LNCaP clone FGC (cell line): ENCODE data around the gene GLCE.
A peak's percentile ranks its signal among the peaks of the same experiment; 100 is the strongest.

Experiments
- DNase-seq: peaks from one replicate; pipeline ENCODE4 v3.0.0-alpha.2; 2011; ENCODE audit warnings: low read depth
- H3K4me3 ChIP-seq: 2 replicates; pipeline ENCODE4 v1.5.1; 2011; ENCODE audit warnings: mild to moderate bottlenecking, low read depth, low read length, control low read depth
- TF ChIP-seq, protein P1 (sequence below): IDR thresholded peaks from 2 replicates; pipeline ENCODE4 v1.5.1; 2012; ENCODE audit warnings: mild to moderate bottlenecking; ENCODE audit not compliant: control insufficient read depth, insufficient read depth; ENCODE audit errors: extremely low read depth

Gene GLCE

DNA sequence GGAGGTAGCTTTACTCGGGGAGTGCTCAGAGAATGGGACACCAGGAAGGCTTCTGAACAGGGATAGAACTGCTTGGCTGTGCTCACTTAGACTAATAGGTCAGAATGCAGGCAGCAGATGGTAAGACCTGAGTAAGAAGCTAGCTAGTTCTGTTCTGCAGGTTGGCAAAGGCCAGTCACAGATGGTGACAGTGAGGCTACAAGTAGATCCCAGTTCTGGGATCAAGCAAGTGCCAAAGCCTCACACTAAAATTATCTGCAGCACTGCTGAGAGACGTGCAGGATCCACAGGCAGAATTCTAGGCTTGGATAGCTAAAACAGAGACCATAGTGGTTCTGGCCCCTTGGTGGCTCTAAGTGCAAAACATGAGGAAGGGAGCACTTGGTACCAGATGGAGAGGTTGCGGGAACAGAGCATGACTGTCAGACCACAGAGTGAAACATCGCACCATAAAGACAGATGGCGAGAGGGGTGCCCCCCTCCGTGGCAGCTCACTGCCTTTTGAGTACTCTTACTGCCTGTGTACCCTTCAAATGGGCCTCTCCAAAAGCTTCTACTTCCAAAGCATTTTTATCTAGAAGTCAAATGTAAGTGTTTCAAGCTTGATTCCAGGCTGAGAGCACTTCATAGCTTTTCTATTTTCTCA, 3.6 kb upstream of the GLCE start:
- DNase-seq: no peak
- TF ChIP-seq, protein P1, sequence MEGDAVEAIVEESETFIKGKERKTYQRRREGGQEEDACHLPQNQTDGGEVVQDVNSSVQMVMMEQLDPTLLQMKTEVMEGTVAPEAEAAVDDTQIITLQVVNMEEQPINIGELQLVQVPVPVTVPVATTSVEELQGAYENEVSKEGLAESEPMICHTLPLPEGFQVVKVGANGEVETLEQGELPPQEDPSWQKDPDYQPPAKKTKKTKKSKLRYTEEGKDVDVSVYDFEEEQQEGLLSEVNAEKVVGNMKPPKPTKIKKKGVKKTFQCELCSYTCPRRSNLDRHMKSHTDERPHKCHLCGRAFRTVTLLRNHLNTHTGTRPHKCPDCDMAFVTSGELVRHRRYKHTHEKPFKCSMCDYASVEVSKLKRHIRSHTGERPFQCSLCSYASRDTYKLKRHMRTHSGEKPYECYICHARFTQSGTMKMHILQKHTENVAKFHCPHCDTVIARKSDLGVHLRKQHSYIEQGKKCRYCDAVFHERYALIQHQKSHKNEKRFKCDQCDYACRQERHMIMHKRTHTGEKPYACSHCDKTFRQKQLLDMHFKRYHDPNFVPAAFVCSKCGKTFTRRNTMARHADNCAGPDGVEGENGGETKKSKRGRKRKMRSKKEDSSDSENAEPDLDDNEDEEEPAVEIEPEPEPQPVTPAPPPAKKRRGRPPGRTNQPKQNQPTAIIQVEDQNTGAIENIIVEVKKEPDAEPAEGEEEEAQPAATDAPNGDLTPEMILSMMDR: no peak

DNA sequence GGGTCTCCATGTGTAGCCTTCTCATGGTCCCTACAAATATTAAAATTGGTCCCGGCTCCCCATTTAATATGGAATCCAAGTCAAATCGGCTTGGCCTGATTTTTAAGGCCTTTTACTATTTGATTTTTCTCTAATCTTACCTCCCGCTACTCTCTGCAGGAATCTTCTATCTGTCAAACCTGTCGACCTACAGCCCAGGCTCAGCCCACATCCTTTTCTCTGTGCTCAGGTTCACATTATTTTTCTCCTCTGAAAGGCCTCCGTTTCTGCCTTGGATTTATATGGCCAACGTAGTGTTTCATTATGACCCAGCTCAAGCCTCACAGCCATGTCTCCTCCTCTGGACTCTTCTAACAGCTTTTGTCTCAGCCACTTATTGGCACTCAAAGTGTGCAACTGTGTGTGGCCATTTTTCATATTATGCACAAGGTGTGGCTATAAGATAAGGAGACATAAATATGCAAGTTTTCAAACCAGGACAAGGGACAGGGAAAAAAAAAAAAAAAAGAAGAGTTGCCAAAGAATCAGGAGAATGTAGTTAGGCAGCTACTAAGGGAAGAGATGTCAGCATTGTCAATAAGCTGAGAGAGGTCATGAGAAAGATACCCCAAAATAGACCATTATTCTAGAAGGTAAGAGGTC, 2.1 kb upstream of the GLCE start:
- TF ChIP-seq, protein P1: no peak
- no peak overlapping the region for H3K4me3 ChIP-seq
- DNase-seq: no peak

More for the DNA sequence above, 3.6 kb upstream of the GLCE start:
- no peak overlapping the region for H3K4me3 ChIP-seq

DNA sequence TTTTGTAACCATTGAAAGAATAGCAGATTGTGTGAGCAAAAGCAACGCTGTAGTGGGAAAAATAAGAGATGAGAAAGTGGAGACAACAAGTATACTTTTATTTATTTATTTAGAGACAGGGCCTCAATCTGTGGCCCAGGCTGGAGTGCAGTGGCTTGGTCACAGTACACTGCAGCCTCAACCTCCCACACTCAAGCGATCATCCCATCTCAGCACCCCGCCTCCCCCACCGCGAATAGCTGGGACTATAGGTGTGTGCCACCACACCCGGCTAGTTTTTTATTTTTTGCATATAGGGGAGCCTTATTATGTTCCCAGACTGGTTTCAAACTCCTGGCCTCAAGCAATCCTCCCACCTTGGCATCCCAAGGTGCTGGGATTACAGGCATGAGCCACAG, 1.6 kb upstream of the GLCE start:
- H3K4me3 ChIP-seq: no peak overlapping the region
- no peak for DNase-seq
- TF ChIP-seq, protein P1: no peak

- TF ChIP-seq, protein P1: no peak
- H3K4me3 ChIP-seq: peak overlapping the region; percentile 72
- no peak for DNase-seq
These were observed 662 bp upstream of the GLCE start for GRCh38 chr15:69159805-69160140.

DNA sequence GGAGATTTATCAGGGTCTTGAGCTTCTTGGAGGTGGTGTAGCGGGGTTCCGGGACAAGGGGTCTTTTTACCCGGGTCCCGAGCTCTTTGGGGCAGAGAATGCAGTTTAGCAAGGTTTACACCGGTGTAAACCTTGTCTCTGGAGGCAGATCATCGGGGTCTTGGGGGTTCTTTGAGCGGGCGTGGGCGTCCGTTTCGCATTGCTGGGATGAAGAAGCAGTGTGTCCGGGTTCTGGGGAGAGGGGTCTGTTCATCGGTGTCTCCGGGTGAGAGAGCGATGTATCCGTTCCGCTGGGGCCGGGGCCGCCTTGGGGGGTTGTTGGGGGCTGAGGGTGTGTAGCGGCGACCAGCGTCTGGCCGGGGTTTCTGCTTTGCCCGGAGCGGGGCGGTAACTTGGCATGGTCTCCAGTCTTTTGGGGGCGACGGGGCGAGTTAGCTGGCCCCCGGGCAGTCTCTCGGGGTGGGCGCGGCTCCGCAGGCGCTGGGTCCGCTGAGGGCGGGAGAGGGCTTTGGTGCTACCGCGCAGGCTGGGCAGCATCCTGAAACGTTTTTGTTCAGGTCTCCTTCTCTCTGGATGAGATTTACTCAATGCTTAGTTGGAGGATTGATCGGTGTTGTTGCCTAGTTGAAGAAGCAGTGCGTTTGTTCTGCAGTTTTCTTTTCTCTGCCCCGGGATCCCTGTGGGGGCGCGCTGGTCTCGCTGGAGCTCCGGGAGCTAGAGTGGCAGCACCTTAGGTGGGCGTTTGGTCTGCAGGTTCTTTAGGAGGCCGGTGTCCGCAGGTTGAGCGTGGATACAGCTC, 843 bp downstream of the GLCE start:
- TF ChIP-seq, protein P1: no peak
- DNase-seq: no peak
- peak overlapping the region; percentile 72 for H3K4me3 ChIP-seq

DNA sequence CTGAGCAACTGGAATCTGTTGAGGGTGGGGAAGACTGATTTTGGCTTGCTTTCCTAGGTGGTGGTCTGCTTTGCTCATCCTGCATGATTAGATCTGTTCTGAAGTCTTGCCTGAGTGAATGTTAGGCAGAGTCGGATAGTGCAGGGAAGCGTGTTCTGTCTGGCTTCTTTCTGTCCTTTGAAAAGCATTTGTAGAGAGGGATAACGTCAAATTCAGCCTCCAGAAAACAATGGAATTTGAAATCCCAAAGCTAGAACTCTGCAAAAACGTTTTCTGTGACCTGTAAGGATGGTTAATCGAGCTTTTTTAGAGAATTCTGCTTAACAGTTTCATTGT, 1.4 kb downstream of the GLCE start:
- no peak for DNase-seq
- H3K4me3 ChIP-seq: peak overlapping the region; percentile 72
- TF ChIP-seq, protein P1: no peak

GRCh38 chr15:69163141-69163669, 2.8 kb downstream of the GLCE start:
- no peak for DNase-seq
- H3K4me3 ChIP-seq: no peak overlapping the region
- TF ChIP-seq, protein P1: no peak
